WTC11 (cell line): Measurements from ENCODE around the gene MARK2. TPM values are rescaled to one million over a fixed set of nuclear protein-coding genes. Genes with fewer than 3 reads are reported as not detected.

Source experiments
- ATAC-seq: fragments of 200-7000 bp; cut with Tn5 transposase; 2 replicates; pipeline ENCODE4 v1.10.0; 2021; ENCODE audit warnings: mild to moderate bottlenecking, moderate library complexity
- CTCF ChIA-PET: fragments of 300-600 bp; sonication (Branson Sonifier 250); formaldehyde crosslinking; loops from one replicate; lab custom pipeline; 2021; ENCODE audit warnings: antibody characterized with exemption; lab: Charles Lee
- POLR2A ChIA-PET: fragments of 350-600 bp; sonication (Branson Sonifier 250); formaldehyde crosslinking; loops from one replicate; lab custom pipeline; 2021; ENCODE audit warnings: antibody characterized with exemption; lab: Charles Lee
- DNase-seq: peaks from one replicate; pipeline ENCODE4 v3.0.0; 2021; ENCODE audit warnings: low spot score
- H3K27ac Mint-ChIP-seq: 2 replicates; pipeline ENCODE4 v1.8.0; 2021; ENCODE audit warnings: mixed read lengths
- H3K27me3 Mint-ChIP-seq: 2 replicates; pipeline ENCODE4 v1.8.0; 2021; ENCODE audit warnings: low read depth, mild to moderate bottlenecking, moderate library complexity, mixed read lengths
- H3K36me3 Mint-ChIP-seq: 2 replicates; pipeline ENCODE4 v1.8.0; 2021; ENCODE audit warnings: mixed read lengths
- H3K4me1 Mint-ChIP-seq: 2 replicates; pipeline ENCODE4 v1.8.0; 2022; ENCODE audit warnings: mixed read lengths
- H3K4me3 Mint-ChIP-seq: 2 replicates; pipeline ENCODE4 v1.8.0; 2021; ENCODE audit warnings: mild to moderate bottlenecking, moderate library complexity, mixed read lengths
- H3K9me3 Mint-ChIP-seq: 2 replicates; pipeline ENCODE4 v1.8.0; 2021; ENCODE audit warnings: mixed read lengths
- AFF4 ChIP-seq: sonication (generic); formaldehyde crosslinking; IDR thresholded peaks from 2 replicates; pipeline ENCODE4 v1.8.1; 2023; ENCODE audit warnings: mild to moderate bottlenecking, missing genetic modification reagents, borderline replicate concordance
- ESRRA ChIP-seq: sonication (generic); formaldehyde crosslinking; IDR thresholded peaks from 2 replicates; pipeline ENCODE4 v1.8.1; 2022; ENCODE audit warnings: mild to moderate bottlenecking, missing genetic modification reagents, borderline replicate concordance
- ETV6 ChIP-seq: sonication (generic); formaldehyde crosslinking; IDR thresholded peaks from 2 replicates; pipeline ENCODE4 v1.8.1; 2022; ENCODE audit warnings: mild to moderate bottlenecking, missing genetic modification reagents
- FOXJ3 ChIP-seq: sonication (generic); formaldehyde crosslinking; IDR thresholded peaks from 2 replicates; pipeline ENCODE4 v1.9.0; 2021; ENCODE audit warnings: missing genetic modification reagents, mild to moderate bottlenecking, borderline replicate concordance
- GTF2I ChIP-seq: fragments of 250-450 bp; sonication (Bioruptor Pico); conservative IDR thresholded peaks from 2 replicates; pipeline ENCODE4 v1.4.0; 2021; ENCODE audit warnings: mild to moderate bottlenecking
- JUN ChIP-seq: sonication (generic); formaldehyde crosslinking; IDR thresholded peaks from 2 replicates; pipeline ENCODE4 v1.8.0; 2023; ENCODE audit warnings: mild to moderate bottlenecking, missing genetic modification reagents
- MLX ChIP-seq: sonication (generic); formaldehyde crosslinking; IDR thresholded peaks from 2 replicates; pipeline ENCODE4 v1.8.1; 2023; ENCODE audit warnings: mild to moderate bottlenecking, missing genetic modification reagents, moderate library complexity
- NFE2L1 ChIP-seq: sonication (generic); formaldehyde crosslinking; IDR thresholded peaks from 2 replicates; pipeline ENCODE4 v1.8.1; 2023; ENCODE audit warnings: missing genetic modification reagents
- NR3C1 ChIP-seq: sonication (generic); formaldehyde crosslinking; conservative IDR thresholded peaks from 2 replicates; pipeline ENCODE4 v1.8.1; 2023; ENCODE audit warnings: low read depth, mild to moderate bottlenecking, missing genetic modification reagents
- PRRX2 ChIP-seq: fragments of 250-450 bp; sonication (Bioruptor Pico); IDR thresholded peaks from 2 replicates; pipeline ENCODE4 v1.8.0; 2021; ENCODE audit warnings: mild to moderate bottlenecking
- TP53 ChIP-seq: sonication (generic); formaldehyde crosslinking; IDR thresholded peaks from 2 replicates; pipeline ENCODE4 v1.8.1; 2023; ENCODE audit warnings: mild to moderate bottlenecking, missing genetic modification reagents
- USF2 ChIP-seq: sonication (generic); formaldehyde crosslinking; IDR thresholded peaks from 2 replicates; pipeline ENCODE4 v1.8.1; 2023; ENCODE audit warnings: mild to moderate bottlenecking, missing genetic modification reagents, moderate library complexity
- ZNF121 ChIP-seq: sonication (generic); formaldehyde crosslinking; IDR thresholded peaks from 2 replicates; pipeline ENCODE4 v1.8.0; 2023; ENCODE audit warnings: missing genetic modification reagents
- ZNF219 ChIP-seq: sonication (generic); formaldehyde crosslinking; IDR thresholded peaks from 2 replicates; pipeline ENCODE4 v1.8.0; 2023; ENCODE audit warnings: missing genetic modification reagents, mild to moderate bottlenecking, borderline replicate concordance
- ZNF317 ChIP-seq: sonication (generic); formaldehyde crosslinking; IDR thresholded peaks from 2 replicates; pipeline ENCODE4 v1.8.1; 2023; ENCODE audit warnings: low read depth, mild to moderate bottlenecking, moderate library complexity, missing genetic modification reagents, borderline replicate concordance
- ZNF416 ChIP-seq: fragments of 250-450 bp; sonication (Bioruptor Pico); IDR thresholded peaks from 2 replicates; pipeline ENCODE4 v1.9.0; 2021; ENCODE audit warnings: mild to moderate bottlenecking, inconsistent platforms
- ZNF671 ChIP-seq: fragments of 250-450 bp; sonication (Bioruptor Pico); IDR thresholded peaks from 2 replicates; pipeline ENCODE4 v1.8.0; 2021; ENCODE audit warnings: mild to moderate bottlenecking
- total RNA-seq: library from RNA; stranded (reverse); gene quantifications from 3 replicates; pipeline ENCODE4 v1.2.3, GENCODE V29; 2021
- TF ChIP-seq, protein P1 (sequence below): fragments of 250-450 bp; sonication (Bioruptor Pico); IDR thresholded peaks from 2 replicates; pipeline ENCODE4 v1.9.0; 2021; ENCODE audit warnings: mild to moderate bottlenecking, borderline replicate concordance
- TF ChIP-seq, protein P2 (sequence below): fragments of 250-450 bp; sonication (Bioruptor Pico); IDR thresholded peaks from 2 replicates; pipeline ENCODE4 v1.9.0; 2021; ENCODE audit warnings: moderate library complexity, mild to moderate bottlenecking, inconsistent platforms, borderline replicate concordance
- TF ChIP-seq, protein P3 (sequence below): sonication (generic); formaldehyde crosslinking; conservative IDR thresholded peaks from 2 replicates; pipeline ENCODE4 v1.8.1; 2023; ENCODE audit warnings: mild to moderate bottlenecking, low read depth, missing genetic modification reagents, moderate library complexity

The MARK2 gene
- total RNA-seq, 1 experiment from 2014 or later: 57.4 TPM

- TF ChIP-seq AFF4 (CRISPR knock-in tag) (no peak), GTF2I (no peak), ZNF416 (CRISPR knock-in tag) (no peak), USF2 (CRISPR knock-in tag) (no peak), NFE2L1 (CRISPR knock-in tag) (no peak), TP53 (CRISPR knock-in tag) (no peak), ZNF219 (no peak), ESRRA (CRISPR knock-in tag) (no peak), ETV6 (CRISPR knock-in tag) (no peak), ZNF121 (CRISPR knock-in tag) (no peak)
- TF ChIP-seq, protein P1, sequence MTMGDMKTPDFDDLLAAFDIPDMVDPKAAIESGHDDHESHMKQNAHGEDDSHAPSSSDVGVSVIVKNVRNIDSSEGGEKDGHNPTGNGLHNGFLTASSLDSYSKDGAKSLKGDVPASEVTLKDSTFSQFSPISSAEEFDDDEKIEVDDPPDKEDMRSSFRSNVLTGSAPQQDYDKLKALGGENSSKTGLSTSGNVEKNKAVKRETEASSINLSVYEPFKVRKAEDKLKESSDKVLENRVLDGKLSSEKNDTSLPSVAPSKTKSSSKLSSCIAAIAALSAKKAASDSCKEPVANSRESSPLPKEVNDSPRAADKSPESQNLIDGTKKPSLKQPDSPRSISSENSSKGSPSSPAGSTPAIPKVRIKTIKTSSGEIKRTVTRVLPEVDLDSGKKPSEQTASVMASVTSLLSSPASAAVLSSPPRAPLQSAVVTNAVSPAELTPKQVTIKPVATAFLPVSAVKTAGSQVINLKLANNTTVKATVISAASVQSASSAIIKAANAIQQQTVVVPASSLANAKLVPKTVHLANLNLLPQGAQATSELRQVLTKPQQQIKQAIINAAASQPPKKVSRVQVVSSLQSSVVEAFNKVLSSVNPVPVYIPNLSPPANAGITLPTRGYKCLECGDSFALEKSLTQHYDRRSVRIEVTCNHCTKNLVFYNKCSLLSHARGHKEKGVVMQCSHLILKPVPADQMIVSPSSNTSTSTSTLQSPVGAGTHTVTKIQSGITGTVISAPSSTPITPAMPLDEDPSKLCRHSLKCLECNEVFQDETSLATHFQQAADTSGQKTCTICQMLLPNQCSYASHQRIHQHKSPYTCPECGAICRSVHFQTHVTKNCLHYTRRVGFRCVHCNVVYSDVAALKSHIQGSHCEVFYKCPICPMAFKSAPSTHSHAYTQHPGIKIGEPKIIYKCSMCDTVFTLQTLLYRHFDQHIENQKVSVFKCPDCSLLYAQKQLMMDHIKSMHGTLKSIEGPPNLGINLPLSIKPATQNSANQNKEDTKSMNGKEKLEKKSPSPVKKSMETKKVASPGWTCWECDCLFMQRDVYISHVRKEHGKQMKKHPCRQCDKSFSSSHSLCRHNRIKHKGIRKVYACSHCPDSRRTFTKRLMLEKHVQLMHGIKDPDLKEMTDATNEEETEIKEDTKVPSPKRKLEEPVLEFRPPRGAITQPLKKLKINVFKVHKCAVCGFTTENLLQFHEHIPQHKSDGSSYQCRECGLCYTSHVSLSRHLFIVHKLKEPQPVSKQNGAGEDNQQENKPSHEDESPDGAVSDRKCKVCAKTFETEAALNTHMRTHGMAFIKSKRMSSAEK: no peak
- TF ChIP-seq, all 79 proteins: peak for 0
These were observed 7.0 kb downstream of the MARK2 start (continued) for GRCh38 chr11:63845911-63846310.

DNA sequence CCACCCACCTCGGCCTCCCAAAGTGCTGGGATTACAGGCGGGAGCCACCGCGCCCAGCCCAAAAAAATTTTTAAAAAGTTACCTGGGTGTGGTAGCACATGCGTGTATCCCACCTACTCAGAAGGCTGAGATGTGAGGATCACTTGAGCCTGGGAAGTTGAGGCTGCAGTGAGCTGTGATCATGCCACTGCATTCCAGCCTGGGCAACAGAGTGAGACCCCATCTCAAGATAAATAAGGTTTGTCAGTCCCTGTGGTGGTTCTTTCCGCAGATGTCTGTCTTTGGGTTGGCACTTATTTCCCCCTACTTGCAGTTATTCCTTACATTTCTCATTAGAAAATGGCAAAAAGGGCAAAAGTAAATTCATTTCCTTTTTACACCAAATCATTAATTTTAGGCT, 8.0 kb downstream of the MARK2 start:
- Mint-ChIP-seq H3K27ac (peak overlapping the region; percentile 98), H3K4me3 (peak overlapping the region; percentile 50), H3K4me1 (peaks cover 81% of the 10 kb centered on the region), H3K9me3 (no peaks in the 10 kb centered on the region), H3K27me3 (no peaks in the 10 kb centered on the region), H3K36me3 (peaks cover 2% of the 10 kb centered on the region; the same call in 1 of the 2 replicates)
- peak; percentile 96 for TF ChIP-seq ZNF121 (CRISPR knock-in tag)
- TF ChIP-seq, protein P2, sequence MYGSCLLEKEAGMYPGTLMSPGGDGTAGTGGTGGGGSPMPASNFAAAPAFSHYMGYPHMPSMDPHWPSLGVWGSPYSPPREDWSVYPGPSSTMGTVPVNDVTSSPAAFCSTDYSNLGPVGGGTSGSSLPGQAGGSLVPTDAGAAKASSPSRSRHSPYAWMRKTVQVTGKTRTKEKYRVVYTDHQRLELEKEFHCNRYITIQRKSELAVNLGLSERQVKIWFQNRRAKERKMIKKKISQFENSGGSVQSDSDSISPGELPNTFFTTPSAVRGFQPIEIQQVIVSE (CRISPR knock-in tag): no peak
- CTCF ChIA-PET: interaction anchor here (0.6 to 1.3 kb wide), 5 partner anchors 8 to 73 kb away, joined by 3 to 6 read pairs (median 3); partner anchors contain the start of gene MARK2
- DNase-seq (no peak), ATAC-seq (no peak)
- POLR2A ChIA-PET: interaction anchor here (0.7 to 1.6 kb wide), 3 partner anchors 70 to 186 kb away, joined by 3 read pairs; no protein-coding TSS in a partner anchor

DNA sequence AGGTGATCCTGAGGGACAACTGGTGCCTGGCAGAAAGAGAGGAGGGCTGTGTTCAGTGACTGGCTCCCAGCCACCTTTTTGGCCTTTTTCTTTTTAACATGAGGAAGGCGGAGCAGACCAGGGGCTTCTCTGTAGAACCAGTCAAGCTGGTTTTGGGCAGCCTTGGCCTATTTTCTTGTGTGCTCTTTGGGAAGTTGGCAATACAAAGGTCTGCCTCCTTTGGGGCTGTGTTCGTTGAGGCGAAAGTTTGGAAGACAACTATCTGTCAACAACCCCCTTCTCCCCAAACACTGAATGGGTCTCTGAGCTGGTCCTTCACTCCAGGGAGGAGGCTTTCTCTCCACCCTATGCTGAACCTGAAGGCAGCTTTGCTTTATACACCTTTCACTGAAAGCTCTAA, 8.5 kb downstream of the MARK2 start:
- Mint-ChIP-seq H3K27ac (peak overlapping the region; percentile 98), H3K4me1 (peaks cover 78% of the 10 kb centered on the region), H3K4me3 (peak overlapping the region; percentile 50), H3K36me3 (peaks cover 2% of the 10 kb centered on the region; the same call in 1 of the 2 replicates), H3K27me3 (no peaks in the 10 kb centered on the region), H3K9me3 (no peaks in the 10 kb centered on the region)
- POLR2A ChIA-PET: interaction anchor here (1.6 kb wide), 1 partner anchor 70 kb away, joined by 3 read pairs; no protein-coding TSS in a partner anchor
- peak; percentile 36 for DNase-seq
- ATAC-seq: peak; percentile 89
- CTCF ChIA-PET: interaction anchor here (0.6 to 1.3 kb wide), 7 partner anchors 9 to 92 kb away, joined by 3 to 6 read pairs (median 3); partner anchors contain the start of genes MARK2 and NAA40
- TF ChIP-seq, protein P3, sequence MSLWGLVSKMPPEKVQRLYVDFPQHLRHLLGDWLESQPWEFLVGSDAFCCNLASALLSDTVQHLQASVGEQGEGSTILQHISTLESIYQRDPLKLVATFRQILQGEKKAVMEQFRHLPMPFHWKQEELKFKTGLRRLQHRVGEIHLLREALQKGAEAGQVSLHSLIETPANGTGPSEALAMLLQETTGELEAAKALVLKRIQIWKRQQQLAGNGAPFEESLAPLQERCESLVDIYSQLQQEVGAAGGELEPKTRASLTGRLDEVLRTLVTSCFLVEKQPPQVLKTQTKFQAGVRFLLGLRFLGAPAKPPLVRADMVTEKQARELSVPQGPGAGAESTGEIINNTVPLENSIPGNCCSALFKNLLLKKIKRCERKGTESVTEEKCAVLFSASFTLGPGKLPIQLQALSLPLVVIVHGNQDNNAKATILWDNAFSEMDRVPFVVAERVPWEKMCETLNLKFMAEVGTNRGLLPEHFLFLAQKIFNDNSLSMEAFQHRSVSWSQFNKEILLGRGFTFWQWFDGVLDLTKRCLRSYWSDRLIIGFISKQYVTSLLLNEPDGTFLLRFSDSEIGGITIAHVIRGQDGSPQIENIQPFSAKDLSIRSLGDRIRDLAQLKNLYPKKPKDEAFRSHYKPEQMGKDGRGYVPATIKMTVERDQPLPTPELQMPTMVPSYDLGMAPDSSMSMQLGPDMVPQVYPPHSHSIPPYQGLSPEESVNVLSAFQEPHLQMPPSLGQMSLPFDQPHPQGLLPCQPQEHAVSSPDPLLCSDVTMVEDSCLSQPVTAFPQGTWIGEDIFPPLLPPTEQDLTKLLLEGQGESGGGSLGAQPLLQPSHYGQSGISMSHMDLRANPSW (CRISPR knock-in tag): no peak
- TF ChIP-seq TP53 (CRISPR knock-in tag) (no peak), ZNF671 (no peak), NR3C1 (no peak), ZNF317 (CRISPR knock-in tag) (no peak), ZNF219 (no peak), MLX (no peak), JUN (CRISPR knock-in tag) (no peak), FOXJ3 (CRISPR knock-in tag) (no peak), PRRX2 (no peak)
